NT2/D1 (cell line): Measurements from ENCODE around the gene OR4Q3.
"Not testable (repeated sequence)": the region's sequence is repeated elsewhere in the genome, so short reads cannot be mapped to it uniquely, and the experiment has no call there.

Experiments
- SUZ12 ChIP-seq: IDR thresholded peaks from 2 replicates; pipeline ENCODE4 v1.6.1; 2011; ENCODE audit not compliant: insufficient read length, insufficient read depth; ENCODE audit errors: extremely low read depth
- YY1 ChIP-seq: IDR thresholded peaks from 2 replicates; pipeline ENCODE4 v1.6.1; 2011; ENCODE audit not compliant: insufficient read length, insufficient read depth
- ZNF274 ChIP-seq: IDR thresholded peaks from 2 replicates; pipeline ENCODE4 v1.6.1; 2011; ENCODE audit warnings: mild to moderate bottlenecking, low read depth, low read length

DNA sequence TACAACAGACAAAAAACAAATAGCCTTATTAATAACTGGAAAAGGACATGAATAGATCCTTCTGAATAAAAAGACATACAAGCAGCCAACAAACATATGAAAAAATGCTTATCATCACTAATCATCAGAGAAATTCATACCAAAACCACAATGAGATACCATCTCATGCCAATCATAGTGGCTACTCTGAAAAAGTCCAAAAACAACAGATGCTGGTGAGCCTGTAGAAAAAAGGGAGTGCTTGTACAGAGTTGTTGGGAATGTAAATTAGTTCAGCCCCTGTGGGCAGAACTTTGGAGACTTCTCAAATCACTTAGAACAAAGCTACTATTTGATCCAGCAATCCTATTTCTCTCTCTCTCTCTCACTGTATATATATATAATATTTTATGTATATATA, 8.9 kb downstream of the OR4Q3 start:
- not testable (repeated sequence) for TF ChIP-seq YY1, ZNF274, SUZ12
